K562 (cell line): ENCODE measurements around the gene CRCP. TPM values are rescaled to one million over a fixed set of nuclear protein-coding genes. Genes with fewer than 3 reads are reported as not detected.

Source experiments
- ASH1L ChIP-seq: fragments of 450-650 bp; IDR thresholded peaks from 2 replicates; pipeline ENCODE4 v1.6.1; 2018; ENCODE audit warnings: borderline replicate concordance, mild to moderate bottlenecking, low read depth; ENCODE audit not compliant: partially characterized antibody
- CEBPZ ChIP-seq: fragments of 150-350 bp; IDR thresholded peaks from 2 replicates; pipeline ENCODE4 v1.6.1; 2014; ENCODE audit warnings: low read depth, mild to moderate bottlenecking, low read length, borderline replicate concordance
- FOXA1 ChIP-seq: fragments of 450-650 bp; IDR thresholded peaks from 2 replicates; pipeline ENCODE4 v1.6.1; 2016; ENCODE audit warnings: mild to moderate bottlenecking, borderline replicate concordance
- HCFC1 ChIP-seq: IDR thresholded peaks from 2 replicates; pipeline ENCODE4 v1.6.1; 2012; ENCODE audit warnings: low read depth, low read length, improper control_type of control experiment
- HNRNPLL ChIP-seq: fragments of 200-400 bp; formaldehyde crosslinking; IDR thresholded peaks from 2 replicates; pipeline ENCODE4 v1.6.1; 2017; ENCODE audit warnings: low read length, low read depth, mild to moderate bottlenecking; ENCODE audit not compliant: poor library complexity, severe bottlenecking
- MAFK ChIP-seq: IDR thresholded peaks from 2 replicates; pipeline ENCODE4 v1.6.1; 2011; ENCODE audit warnings: low read length, improper control_type of control experiment
- MTF1 ChIP-seq: fragments of 250-450 bp; sonication (Bioruptor Pico); IDR thresholded peaks from 2 replicates; pipeline ENCODE4 v1.9.0; 2021; ENCODE audit warnings: moderate library complexity, mild to moderate bottlenecking, inconsistent platforms, borderline replicate concordance
- PCBP1 ChIP-seq: fragments of 200-400 bp; formaldehyde crosslinking; IDR thresholded peaks from 2 replicates; pipeline ENCODE4 v1.6.1; 2018; ENCODE audit warnings: mild to moderate bottlenecking, low read depth, low read length; ENCODE audit not compliant: poor library complexity, severe bottlenecking
- SLC30A9 ChIP-seq: fragments of 250-450 bp; sonication (Bioruptor Pico); IDR thresholded peaks from 2 replicates; pipeline ENCODE4 v1.8.0; 2022; ENCODE audit warnings: mild to moderate bottlenecking, moderate library complexity
- TCF3 ChIP-seq: sonication (generic); formaldehyde crosslinking; IDR thresholded peaks from 2 replicates; pipeline ENCODE4 v1.4.0; 2020; ENCODE audit warnings: mild to moderate bottlenecking, missing genetic modification reagents
- ZFP36 ChIP-seq: fragments of 150-350 bp; IDR thresholded peaks from 2 replicates; pipeline ENCODE4 v1.6.1; 2018; ENCODE audit warnings: low read length, low read depth; ENCODE audit not compliant: partially characterized antibody
- ZNF212 ChIP-seq: fragments of 450-650 bp; formaldehyde crosslinking; IDR thresholded peaks from 2 replicates; pipeline ENCODE4 v1.4.0; 2020; ENCODE audit warnings: mild to moderate bottlenecking
- ZNF24 ChIP-seq: fragments of 450-650 bp; IDR thresholded peaks from 2 replicates; pipeline ENCODE4 v1.6.1; 2016
- ZNF57 ChIP-seq: fragments of 450-650 bp; formaldehyde crosslinking; IDR thresholded peaks from 2 replicates; pipeline ENCODE4 v1.4.0; 2020; ENCODE audit warnings: mild to moderate bottlenecking, moderate library complexity
- ZNF780A ChIP-seq: fragments of 250-450 bp; sonication (Bioruptor Pico); IDR thresholded peaks from 2 replicates; pipeline ENCODE4 v1.5.0; 2021; ENCODE audit warnings: mild to moderate bottlenecking
- polyA plus RNA-seq, 8 experiments: library from polyadenylated mRNA; depleted of rRNA in 4 of 8; stranded (reverse) in 5 of 8; unstranded in 3 of 8; fragments of >200 nt; fragmentation: Nextera tagmentation in 2 of 8; fragmentation: Illumina TruSeq in 1 of 8; extraction: Ambion mirVana in 2 of 8; extraction: Trizol in 1 of 8; gene quantifications; 2 replicates each; pipeline versions ENCODE4 v1.2.1 to v1.2.3, GENCODE V29; 2011 to 2014; ENCODE audit warnings: inconsistent platforms in 1 of 8, missing spikeins in 1 of 8
- total RNA-seq, 7 experiments: library from RNA; depleted of rRNA in 6 of 7; stranded (reverse); fragments of >200 nt in 6 of 7; fragmentation: Illumina TruSeq in 2 of 7; extraction: Trizol in 2 of 7; gene quantifications; 2 replicates each; pipeline versions ENCODE4 v1.2.1 to v1.2.3, GENCODE V29; 2011 to 2021; ENCODE audit warnings: low replicate concordance in 1 of 7
- TF ChIP-seq, protein P1 (sequence below): fragments of 450-650 bp; IDR thresholded peaks from 2 replicates; pipeline ENCODE4 v1.6.1; 2018; ENCODE audit warnings: mild to moderate bottlenecking, low read depth; ENCODE audit not compliant: partially characterized antibody
- TF ChIP-seq, protein P2 (sequence below): fragments of 450-650 bp; IDR thresholded peaks from 2 replicates; pipeline ENCODE4 v1.6.1; 2016
- TF ChIP-seq, protein P3 (sequence below): fragments of 250-450 bp; sonication (Bioruptor Pico); IDR thresholded peaks from 2 replicates; pipeline ENCODE4 v1.8.0; 2021; ENCODE audit warnings: moderate library complexity, mild to moderate bottlenecking, inconsistent platforms
- TF ChIP-seq, protein P4 (sequence below): fragments of 250-450 bp; sonication (Bioruptor Pico); IDR thresholded peaks from 2 replicates; pipeline ENCODE4 v1.8.0; 2021; ENCODE audit warnings: moderate library complexity, mild to moderate bottlenecking, inconsistent platforms

The CRCP gene
- total and polyA plus RNA-seq, 9 of the 15 experiments (the other 6 are each of a cell fraction or from before 2014, with no cell fraction given): 22.1 to 58.3 (median 43.4) TPM

- TF ChIP-seq, protein P1, sequence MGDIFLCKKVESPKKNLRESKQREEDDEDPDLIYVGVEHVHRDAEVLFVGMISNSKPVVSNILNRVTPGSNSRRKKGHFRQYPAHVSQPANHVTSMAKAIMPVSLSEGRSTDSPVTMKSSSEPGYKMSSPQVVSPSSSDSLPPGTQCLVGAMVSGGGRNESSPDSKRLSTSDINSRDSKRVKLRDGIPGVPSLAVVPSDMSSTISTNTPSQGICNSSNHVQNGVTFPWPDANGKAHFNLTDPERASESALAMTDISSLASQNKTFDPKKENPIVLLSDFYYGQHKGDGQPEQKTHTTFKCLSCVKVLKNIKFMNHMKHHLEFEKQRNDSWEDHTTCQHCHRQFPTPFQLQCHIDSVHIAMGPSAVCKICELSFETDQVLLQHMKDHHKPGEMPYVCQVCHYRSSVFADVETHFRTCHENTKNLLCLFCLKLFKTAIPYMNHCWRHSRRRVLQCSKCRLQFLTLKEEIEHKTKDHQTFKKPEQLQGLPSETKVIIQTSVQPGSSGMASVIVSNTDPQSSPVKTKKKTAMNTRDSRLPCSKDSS: no peak
- no peak for TF ChIP-seq SLC30A9 (CRISPR knock-in tag)
- no peak for TF ChIP-seq ZNF780A (CRISPR knock-in tag)
- TF ChIP-seq FOXA1: no peak
- TF ChIP-seq ZNF57 (CRISPR knock-in tag): no peak
- no peak for TF ChIP-seq MTF1 (CRISPR knock-in tag)
- TF ChIP-seq ASH1L: no peak
- TF ChIP-seq HNRNPLL: no peak
- no peak for TF ChIP-seq TCF3
- TF ChIP-seq, protein P2, sequence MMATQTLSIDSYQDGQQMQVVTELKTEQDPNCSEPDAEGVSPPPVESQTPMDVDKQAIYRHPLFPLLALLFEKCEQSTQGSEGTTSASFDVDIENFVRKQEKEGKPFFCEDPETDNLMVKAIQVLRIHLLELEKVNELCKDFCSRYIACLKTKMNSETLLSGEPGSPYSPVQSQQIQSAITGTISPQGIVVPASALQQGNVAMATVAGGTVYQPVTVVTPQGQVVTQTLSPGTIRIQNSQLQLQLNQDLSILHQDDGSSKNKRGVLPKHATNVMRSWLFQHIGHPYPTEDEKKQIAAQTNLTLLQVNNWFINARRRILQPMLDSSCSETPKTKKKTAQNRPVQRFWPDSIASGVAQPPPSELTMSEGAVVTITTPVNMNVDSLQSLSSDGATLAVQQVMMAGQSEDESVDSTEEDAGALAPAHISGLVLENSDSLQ: no peak
- TF ChIP-seq HCFC1: no peak
- no peak for TF ChIP-seq ZNF212 (CRISPR knock-in tag)
- TF ChIP-seq, protein P3, sequence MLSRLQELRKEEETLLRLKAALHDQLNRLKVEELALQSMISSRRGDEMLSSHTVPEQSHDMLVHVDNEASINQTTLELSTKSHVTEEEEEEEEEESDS (CRISPR knock-in tag): no peak
- TF ChIP-seq MAFK: no peak
- TF ChIP-seq, protein P4, sequence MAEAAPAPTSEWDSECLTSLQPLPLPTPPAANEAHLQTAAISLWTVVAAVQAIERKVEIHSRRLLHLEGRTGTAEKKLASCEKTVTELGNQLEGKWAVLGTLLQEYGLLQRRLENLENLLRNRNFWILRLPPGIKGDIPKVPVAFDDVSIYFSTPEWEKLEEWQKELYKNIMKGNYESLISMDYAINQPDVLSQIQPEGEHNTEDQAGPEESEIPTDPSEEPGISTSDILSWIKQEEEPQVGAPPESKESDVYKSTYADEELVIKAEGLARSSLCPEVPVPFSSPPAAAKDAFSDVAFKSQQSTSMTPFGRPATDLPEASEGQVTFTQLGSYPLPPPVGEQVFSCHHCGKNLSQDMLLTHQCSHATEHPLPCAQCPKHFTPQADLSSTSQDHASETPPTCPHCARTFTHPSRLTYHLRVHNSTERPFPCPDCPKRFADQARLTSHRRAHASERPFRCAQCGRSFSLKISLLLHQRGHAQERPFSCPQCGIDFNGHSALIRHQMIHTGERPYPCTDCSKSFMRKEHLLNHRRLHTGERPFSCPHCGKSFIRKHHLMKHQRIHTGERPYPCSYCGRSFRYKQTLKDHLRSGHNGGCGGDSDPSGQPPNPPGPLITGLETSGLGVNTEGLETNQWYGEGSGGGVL (CRISPR knock-in tag): no peak
- TF ChIP-seq ZNF24: no peak
- no peak for TF ChIP-seq PCBP1
- no peak for TF ChIP-seq ZFP36
- no peak for TF ChIP-seq CEBPZ
Measured at GRCh38 chr7:66170309-66171231, 55.9 kb downstream of the CRCP start (continued).
